Placental epithelial cell (primary cell): ENCODE data around the gene ZBTB2. TPM values are rescaled to one million over a fixed set of nuclear protein-coding genes. Genes with fewer than 3 reads are reported as not detected.

Experiments used
- small RNA-seq: library from RNA; depleted of rRNA; stranded (forward); fragments of <200 nt; gene quantifications from one replicate; pipeline ENCODE3, GENCODE V24; 2012
- total RNA-seq: library from RNA; depleted of rRNA; stranded (reverse); fragments of >200 nt; gene quantifications from 2 replicates; pipeline ENCODE4 v1.2.3, GENCODE V29; 2012

The ZBTB2 gene, protein sequence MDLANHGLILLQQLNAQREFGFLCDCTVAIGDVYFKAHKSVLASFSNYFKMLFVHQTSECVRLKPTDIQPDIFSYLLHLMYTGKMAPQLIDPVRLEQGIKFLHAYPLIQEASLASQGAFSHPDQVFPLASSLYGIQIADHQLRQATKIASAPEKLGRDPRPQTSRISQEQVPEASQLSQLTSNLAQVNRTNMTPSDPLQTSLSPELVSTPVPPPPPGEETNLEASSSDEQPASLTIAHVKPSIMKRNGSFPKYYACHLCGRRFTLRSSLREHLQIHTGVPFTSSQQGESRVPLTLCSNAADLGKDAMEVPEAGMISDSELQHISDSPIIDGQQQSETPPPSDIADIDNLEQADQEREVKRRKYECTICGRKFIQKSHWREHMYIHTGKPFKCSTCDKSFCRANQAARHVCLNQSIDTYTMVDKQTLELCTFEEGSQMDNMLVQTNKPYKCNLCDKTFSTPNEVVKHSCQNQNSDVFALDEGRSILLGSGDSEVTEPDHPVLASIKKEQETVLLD
- total RNA-seq: 9.4 and 9.7 TPM in 2 replicates

DNA sequence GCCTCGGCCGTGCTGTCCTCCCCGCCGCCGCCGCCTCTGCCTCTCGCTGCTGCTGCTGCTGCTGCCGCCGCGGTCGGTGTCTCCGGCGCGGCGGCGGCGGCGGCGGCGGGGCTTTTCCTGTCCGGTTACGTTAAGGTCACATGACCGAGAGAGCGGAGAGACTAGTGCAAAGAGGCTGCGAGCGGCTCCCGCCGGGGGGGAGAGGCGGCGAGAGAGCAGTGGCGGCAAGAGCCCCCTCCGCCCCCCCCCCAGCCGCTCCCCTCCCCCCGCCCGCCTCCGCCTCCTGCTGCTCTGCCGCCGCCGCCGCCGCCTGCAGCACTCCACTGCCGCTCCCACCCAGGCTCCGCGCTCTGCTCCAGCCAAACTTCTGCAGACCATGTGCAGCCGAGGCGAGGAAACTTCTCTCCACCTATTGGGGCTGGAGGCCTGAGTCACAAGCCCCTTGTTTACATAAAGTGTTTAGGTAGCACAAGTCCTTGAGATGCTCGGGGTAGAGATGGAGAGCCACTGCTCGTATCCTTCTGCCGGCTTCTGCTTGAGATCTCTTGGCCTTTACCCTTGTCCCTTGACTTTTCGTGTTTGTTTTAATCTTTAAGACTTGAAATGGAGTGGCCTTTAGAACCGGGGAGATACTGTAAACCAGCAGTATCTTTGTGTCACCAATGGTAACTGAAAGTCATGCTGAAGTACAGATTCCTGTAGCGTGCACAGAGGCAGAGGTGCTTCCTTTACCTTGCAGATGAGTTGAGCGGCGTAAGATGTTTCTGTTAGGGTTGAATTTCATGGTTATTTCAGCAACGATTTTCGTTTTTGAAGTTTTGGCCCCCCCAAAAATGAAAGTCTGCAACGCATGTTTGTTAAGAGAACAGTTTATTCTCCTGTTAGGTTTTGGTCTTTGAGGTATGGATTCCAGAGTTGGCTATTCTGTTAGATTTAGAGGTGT is at the start of gene ZBTB2:
Gene ZBTB2, minus strand, starts transcription at position 89 of the 943 bp plus-strand sequence. CDS start 17,922 bp downstream, outside the sequence.

Small RNA genes lying within 50 kb of the gene (small RNA-seq; reads per million reads assigned to genes)
- gene RF00019: not detected

Other genes with a start within 250 kb of the ZBTB2 start
- 4.4 and 5.1 TPM in 2 replicates for gene AKAP12, start 151.6 kb downstream of the ZBTB2 start, total RNA-seq
- gene RMND1, start 60.6 kb upstream of the ZBTB2 start, total RNA-seq: 26.2 and 45.1 TPM in 2 replicates
- gene CCDC170, start 102.5 kb upstream of the ZBTB2 start, total RNA-seq: not detected in 2 replicates